Mucosa of stomach (tissue), 1 donor: ENCODE results near the gene ABCC3.

Experiments used
- H3K27me3 ChIP-seq: one replicate; pipeline ENCODE4 v1.7.0; 2013; ENCODE audit warnings: mild to moderate bottlenecking, low read length; ENCODE audit not compliant: control insufficient read depth, insufficient read depth
- H3K36me3 ChIP-seq: one replicate; pipeline ENCODE4 v1.7.0; 2013; ENCODE audit warnings: low read length; ENCODE audit not compliant: control insufficient read depth, insufficient read depth
- H3K4me1 ChIP-seq: one replicate; pipeline ENCODE4 v1.7.0; 2013; ENCODE audit warnings: mild to moderate bottlenecking, low read length; ENCODE audit not compliant: control insufficient read depth, insufficient read depth
- H3K4me3 ChIP-seq: one replicate; pipeline ENCODE4 v1.7.0; 2013; ENCODE audit warnings: low read length
- H3K9ac ChIP-seq: one replicate; pipeline ENCODE4 v1.7.0; 2013; ENCODE audit warnings: mild to moderate bottlenecking, low read length, moderate library complexity
- H3K9me3 ChIP-seq: one replicate; pipeline ENCODE4 v1.7.0; 2013; ENCODE audit warnings: mild to moderate bottlenecking, low read length, moderate library complexity; ENCODE audit not compliant: control insufficient read depth
- donor health status: Pancreatic carcinoma.

ABCC3 gene

DNA sequence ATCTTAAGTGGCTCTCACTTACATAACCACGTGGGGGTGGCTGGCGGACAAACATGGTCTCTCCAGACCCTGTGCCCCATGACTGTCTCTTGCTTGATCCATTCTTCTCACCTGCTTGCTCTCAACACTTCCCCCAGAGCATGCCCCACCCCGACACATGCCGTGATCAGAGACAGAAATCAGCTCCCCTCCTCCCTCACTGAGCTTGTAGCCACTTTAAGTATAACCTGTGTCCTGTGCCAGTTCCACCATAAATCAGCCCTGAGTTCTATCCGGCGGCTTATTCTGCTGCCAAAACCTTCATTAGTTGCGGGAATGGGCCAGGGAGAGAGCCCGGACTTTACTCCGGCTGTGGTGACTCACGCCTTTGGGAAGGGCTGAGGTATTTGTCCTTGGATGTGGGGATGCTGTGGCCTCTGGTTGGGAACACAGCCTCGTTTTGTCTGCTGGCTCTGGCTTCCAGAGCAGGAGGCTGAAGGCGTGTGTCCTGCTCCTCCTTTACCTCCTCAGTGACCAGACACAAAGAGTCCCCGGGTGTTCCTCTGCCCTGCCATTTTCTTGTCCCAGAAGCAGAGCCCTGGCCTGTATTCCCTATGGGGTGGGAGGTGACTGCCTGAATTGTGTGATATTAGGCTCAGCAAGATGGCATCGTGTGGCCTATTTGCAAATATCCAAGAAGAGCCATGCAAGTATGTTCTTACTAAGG, 52.0 kb downstream of the ABCC3 start:
- no peak overlapping the region for H3K4me3 ChIP-seq
- H3K9ac ChIP-seq = peak overlapping the region; percentile 64
- H3K27me3 ChIP-seq = no peaks in the 10 kb centered on the region
- H3K4me1 ChIP-seq = peaks cover 84% of the 10 kb centered on the region
- peaks cover 6% of the 10 kb centered on the region for H3K36me3 ChIP-seq
- no peaks in the 10 kb centered on the region for H3K9me3 ChIP-seq

- no peaks in the 10 kb centered on the region for H3K27me3 ChIP-seq
- H3K9ac ChIP-seq = peak overlapping the region; percentile 12
- H3K9me3 ChIP-seq = no peaks in the 10 kb centered on the region
- peaks cover 90% of the 10 kb centered on the region for H3K4me1 ChIP-seq
- no peak overlapping the region for H3K4me3 ChIP-seq
- peaks cover 6% of the 10 kb centered on the region for H3K36me3 ChIP-seq
Observed at GRCh38 chr17:50687200-50688066, 52.8 kb downstream of the ABCC3 start.

- peaks cover 95% of the 10 kb centered on the region for H3K4me1 ChIP-seq
- H3K27me3 ChIP-seq = no peaks in the 10 kb centered on the region
- H3K9me3 ChIP-seq = no peaks in the 10 kb centered on the region
- H3K9ac ChIP-seq = no peak overlapping the region
- H3K36me3 ChIP-seq = peaks cover 6% of the 10 kb centered on the region
- H3K4me3 ChIP-seq = no peak overlapping the region
Observed at GRCh38 chr17:50688245-50688644, 53.6 kb downstream of the ABCC3 start.

- H3K9me3 ChIP-seq = no peaks in the 10 kb centered on the region
- peak overlapping the region; percentile 10 for H3K9ac ChIP-seq
- H3K27me3 ChIP-seq = no peaks in the 10 kb centered on the region
- H3K36me3 ChIP-seq = peaks cover 6% of the 10 kb centered on the region
- peaks cover 98% of the 10 kb centered on the region for H3K4me1 ChIP-seq
- H3K4me3 ChIP-seq = no peak overlapping the region
Observed at GRCh38 chr17:50689251-50689650, 54.6 kb downstream of the ABCC3 start.

DNA sequence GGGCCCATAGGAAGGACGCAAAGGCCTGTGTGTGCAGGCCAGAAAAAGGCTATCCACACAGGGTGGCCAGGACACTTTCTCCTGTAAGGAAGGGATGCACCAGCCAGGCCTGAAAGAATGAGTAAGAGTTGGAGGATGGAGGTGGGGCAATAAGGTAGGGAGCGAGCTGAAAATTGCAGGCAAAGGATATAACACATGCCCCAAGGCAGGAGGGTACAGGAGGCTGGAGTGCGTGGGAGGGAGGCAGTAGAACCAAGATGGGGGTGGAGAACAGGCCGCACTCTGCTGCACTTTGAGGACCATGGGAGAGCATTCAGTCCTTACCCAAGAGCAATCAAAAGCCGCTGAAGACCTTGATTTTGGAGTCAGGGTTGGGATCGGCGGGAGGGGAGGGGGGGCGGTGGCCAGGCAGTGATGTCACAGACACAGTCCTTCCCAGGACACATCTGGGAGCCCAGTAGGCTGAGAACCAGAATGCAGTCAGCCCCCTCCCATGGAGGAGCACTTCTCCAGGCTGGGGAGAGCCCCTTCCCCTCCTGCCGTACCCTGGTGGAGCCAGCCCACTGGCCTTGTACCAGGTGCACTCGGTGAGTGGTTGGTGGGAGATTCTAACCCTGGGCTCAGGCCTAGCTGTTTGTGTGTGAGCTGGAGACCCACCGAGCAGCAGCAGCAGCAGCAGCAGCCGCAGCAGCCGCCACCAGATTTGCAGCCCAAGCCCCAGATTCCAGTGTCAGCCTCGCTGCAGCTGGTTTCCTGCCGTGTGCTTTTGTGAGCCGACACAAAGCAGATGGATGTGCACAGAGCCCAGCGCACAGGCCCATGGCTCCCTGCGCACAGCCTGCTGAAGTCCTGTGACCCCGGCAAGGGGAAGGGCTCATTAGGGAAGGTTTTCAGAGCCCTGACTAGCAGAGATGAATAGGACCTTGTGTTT, 55.5 kb downstream of the ABCC3 start:
- no peaks in the 10 kb centered on the region for H3K27me3 ChIP-seq
- H3K4me3 ChIP-seq = no peak overlapping the region
- no peaks in the 10 kb centered on the region for H3K9me3 ChIP-seq
- H3K4me1 ChIP-seq = peaks cover 97% of the 10 kb centered on the region
- H3K36me3 ChIP-seq = peaks cover 6% of the 10 kb centered on the region
- H3K9ac ChIP-seq = peak overlapping the region; percentile 10

DNA sequence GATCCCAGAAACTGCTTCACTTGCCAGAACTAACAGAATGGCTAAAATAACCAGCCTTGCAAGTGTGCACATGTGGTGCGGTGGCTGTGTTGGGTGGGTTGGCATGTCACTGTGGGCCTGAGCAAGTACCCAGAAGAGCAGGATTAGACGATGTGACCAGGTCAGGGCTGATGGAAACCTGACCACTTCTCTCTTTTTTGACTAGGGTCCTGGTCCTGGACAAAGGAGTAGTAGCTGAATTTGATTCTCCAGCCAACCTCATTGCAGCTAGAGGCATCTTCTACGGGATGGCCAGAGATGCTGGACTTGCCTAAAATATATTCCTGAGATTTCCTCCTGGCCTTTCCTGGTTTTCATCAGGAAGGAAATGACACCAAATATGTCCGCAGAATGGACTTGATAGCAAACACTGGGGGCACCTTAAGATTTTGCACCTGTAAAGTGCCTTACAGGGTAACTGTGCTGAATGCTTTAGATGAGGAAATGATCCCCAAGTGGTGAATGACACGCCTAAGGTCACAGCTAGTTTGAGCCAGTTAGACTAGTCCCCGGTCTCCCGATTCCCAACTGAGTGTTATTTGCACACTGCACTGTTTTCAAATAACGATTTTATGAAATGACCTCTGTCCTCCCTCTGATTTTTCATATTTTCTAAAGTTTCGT, 56.3 kb downstream of the ABCC3 start:
- H3K36me3 ChIP-seq = peaks cover 12% of the 10 kb centered on the region
- H3K4me1 ChIP-seq = peaks cover 96% of the 10 kb centered on the region
- H3K9ac ChIP-seq = peak overlapping the region; percentile 10
- no peaks in the 10 kb centered on the region for H3K27me3 ChIP-seq
- no peak overlapping the region for H3K4me3 ChIP-seq
- H3K9me3 ChIP-seq = no peaks in the 10 kb centered on the region

DNA sequence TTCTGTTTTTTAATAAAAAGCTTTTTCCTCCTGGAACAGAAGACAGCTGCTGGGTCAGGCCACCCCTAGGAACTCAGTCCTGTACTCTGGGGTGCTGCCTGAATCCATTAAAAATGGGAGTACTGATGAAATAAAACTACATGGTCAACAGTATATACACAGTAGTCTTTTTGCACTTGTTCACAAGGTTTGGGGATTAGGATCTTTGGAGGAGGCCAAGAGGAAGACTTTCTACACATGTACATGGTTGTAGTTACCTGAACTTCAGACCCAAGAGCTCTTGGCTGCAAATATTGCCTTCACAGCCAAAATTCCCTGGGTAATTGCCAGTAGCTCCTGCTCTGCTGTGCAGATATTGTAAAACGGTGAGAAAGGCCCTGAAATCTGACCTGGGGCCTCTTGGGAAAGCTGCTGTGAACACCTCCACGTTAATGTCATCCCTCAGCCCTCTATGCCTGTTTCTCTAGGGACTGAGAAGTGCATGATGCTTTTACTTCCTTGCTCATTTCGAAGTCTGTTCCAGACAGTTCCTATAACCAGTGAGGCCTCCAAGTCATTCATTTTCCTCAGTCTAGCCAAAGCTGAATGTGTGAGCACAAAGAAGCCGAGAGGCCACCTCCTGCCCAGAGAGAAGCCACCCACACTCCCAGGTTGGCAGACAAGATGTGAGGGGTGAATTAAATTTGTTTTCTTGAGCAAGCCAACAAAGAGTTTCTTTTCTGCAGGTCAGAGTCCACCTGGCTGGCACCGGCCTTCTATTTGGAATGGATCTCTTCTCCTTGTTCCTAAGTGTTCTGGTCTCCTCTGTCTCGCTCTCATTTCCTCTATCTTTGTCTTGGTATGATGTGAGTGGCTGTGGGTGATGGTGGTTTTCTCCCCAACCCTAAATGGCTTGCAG, 57.1 kb downstream of the ABCC3 start:
- H3K36me3 ChIP-seq = peaks cover 16% of the 10 kb centered on the region
- H3K9ac ChIP-seq = peak overlapping the region; percentile 65
- peaks cover 91% of the 10 kb centered on the region for H3K4me1 ChIP-seq
- H3K9me3 ChIP-seq = no peaks in the 10 kb centered on the region
- no peaks in the 10 kb centered on the region for H3K27me3 ChIP-seq
- H3K4me3 ChIP-seq = no peak overlapping the region

GRCh38 chr17:50692448-50693035, 57.9 kb downstream of the ABCC3 start:
- Histone ChIP-seq H3K4me1 (peaks cover 91% of the 10 kb centered on the region), H3K27me3 (no peaks in the 10 kb centered on the region), H3K9ac (peak overlapping the region; percentile 65), H3K9me3 (no peaks in the 10 kb centered on the region), H3K4me3 (peak overlapping the region; percentile 35), H3K36me3 (peaks cover 16% of the 10 kb centered on the region)

- peak overlapping the region; percentile 65 for H3K9ac ChIP-seq
- no peaks in the 10 kb centered on the region for H3K9me3 ChIP-seq
- peaks cover 15% of the 10 kb centered on the region for H3K36me3 ChIP-seq
- peak overlapping the region; percentile 35 for H3K4me3 ChIP-seq
- no peaks in the 10 kb centered on the region for H3K27me3 ChIP-seq
- peaks cover 91% of the 10 kb centered on the region for H3K4me1 ChIP-seq
Observed at GRCh38 chr17:50693036-50693682, 58.5 kb downstream of the ABCC3 start.

DNA sequence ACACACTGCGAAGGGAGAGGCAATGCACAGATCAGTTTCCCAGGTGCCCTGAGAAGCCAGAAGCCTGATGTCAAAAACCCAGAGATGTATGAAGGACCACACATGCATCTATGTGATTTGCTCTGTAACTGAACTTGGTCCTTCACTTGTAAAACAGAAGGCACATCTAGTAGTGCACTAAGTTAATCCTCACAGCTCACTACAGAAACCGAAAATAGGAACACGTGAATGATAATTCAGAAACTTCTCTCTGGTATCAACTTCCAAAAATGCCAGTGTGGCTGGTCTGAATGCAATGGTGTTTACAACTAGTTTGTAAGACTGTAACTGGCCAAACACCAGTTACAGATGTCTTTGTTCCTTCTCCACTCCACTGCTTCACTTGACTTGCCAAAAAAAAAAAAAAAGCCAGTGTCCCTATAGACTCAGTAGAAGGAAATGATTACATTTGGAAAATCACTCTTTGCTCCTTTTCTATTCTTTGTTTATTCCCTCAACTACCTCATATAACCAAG, 61.7 kb downstream of the ABCC3 start:
- H3K36me3 ChIP-seq = peaks cover 10% of the 10 kb centered on the region
- no peak overlapping the region for H3K9ac ChIP-seq

More for the DNA sequence above, 61.7 kb downstream of the ABCC3 start:
- H3K27me3 ChIP-seq = no peaks in the 10 kb centered on the region
- peaks cover 71% of the 10 kb centered on the region for H3K4me1 ChIP-seq
- H3K4me3 ChIP-seq = no peak overlapping the region
- H3K9me3 ChIP-seq = no peaks in the 10 kb centered on the region
